BE2C (cell line): ENCODE results near the gene POMT2.

Source experiments
- DNase-seq: peaks from one replicate; pipeline ENCODE4 v3.0.0-alpha.2; 2020
- H3K27me3 ChIP-seq: fragments of 250-450 bp; sonication (Bioruptor Pico); 2 replicates; pipeline ENCODE4 v1.5.1; 2020; ENCODE audit warnings: mild to moderate bottlenecking
- H3K36me3 ChIP-seq: fragments of 250-450 bp; sonication (Bioruptor Pico); 2 replicates; pipeline ENCODE4 v1.5.1; 2020; ENCODE audit warnings: mild to moderate bottlenecking
- H3K4me1 ChIP-seq: fragments of 250-450 bp; sonication (Bioruptor Pico); 2 replicates; pipeline ENCODE4 v1.5.1; 2020
- H3K4me3 ChIP-seq: 2 replicates; pipeline ENCODE4 v1.5.1; 2011; ENCODE audit warnings: low read depth, low read length
- H3K9me3 ChIP-seq: fragments of 250-450 bp; sonication (Bioruptor Pico); 2 replicates; pipeline ENCODE4 v1.5.1; 2020
- TF ChIP-seq, protein P1 (sequence below): IDR thresholded peaks from 2 replicates; pipeline ENCODE4 v1.5.1; 2012; ENCODE audit warnings: mild to moderate bottlenecking, low read depth, low read length

Gene POMT2

DNA sequence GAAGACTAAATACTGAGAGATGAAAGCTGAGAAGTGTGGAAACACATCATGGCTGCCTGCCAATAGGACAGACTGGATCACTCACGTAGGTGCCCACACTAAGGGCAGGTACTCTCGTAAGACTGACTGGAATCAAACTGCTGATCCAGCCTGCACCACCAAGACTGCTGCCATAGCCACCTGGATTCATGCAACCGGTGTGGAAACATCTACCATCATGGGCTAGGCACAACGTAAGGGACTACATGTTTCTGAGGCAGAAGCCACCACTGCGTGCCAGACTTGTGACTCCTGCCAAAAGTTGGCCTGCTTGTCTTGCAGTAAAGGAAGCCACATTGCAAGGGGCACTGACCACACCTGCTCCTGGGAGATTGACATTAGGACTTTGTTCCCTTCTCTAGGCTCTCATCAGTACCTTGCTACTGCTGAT lies 3.8 kb downstream of the POMT2 start:
- H3K9me3 ChIP-seq: no peaks in the 10 kb centered on the region
- H3K36me3 ChIP-seq: no peaks in the 10 kb centered on the region
- H3K27me3 ChIP-seq: no peaks in the 10 kb centered on the region
- H3K4me1 ChIP-seq: peaks cover 11% of the 10 kb centered on the region; the same call in 1 of the 2 replicates
- no peak for DNase-seq
- no peak overlapping the region for H3K4me3 ChIP-seq
- TF ChIP-seq, protein P1, sequence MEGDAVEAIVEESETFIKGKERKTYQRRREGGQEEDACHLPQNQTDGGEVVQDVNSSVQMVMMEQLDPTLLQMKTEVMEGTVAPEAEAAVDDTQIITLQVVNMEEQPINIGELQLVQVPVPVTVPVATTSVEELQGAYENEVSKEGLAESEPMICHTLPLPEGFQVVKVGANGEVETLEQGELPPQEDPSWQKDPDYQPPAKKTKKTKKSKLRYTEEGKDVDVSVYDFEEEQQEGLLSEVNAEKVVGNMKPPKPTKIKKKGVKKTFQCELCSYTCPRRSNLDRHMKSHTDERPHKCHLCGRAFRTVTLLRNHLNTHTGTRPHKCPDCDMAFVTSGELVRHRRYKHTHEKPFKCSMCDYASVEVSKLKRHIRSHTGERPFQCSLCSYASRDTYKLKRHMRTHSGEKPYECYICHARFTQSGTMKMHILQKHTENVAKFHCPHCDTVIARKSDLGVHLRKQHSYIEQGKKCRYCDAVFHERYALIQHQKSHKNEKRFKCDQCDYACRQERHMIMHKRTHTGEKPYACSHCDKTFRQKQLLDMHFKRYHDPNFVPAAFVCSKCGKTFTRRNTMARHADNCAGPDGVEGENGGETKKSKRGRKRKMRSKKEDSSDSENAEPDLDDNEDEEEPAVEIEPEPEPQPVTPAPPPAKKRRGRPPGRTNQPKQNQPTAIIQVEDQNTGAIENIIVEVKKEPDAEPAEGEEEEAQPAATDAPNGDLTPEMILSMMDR: no peak

DNA sequence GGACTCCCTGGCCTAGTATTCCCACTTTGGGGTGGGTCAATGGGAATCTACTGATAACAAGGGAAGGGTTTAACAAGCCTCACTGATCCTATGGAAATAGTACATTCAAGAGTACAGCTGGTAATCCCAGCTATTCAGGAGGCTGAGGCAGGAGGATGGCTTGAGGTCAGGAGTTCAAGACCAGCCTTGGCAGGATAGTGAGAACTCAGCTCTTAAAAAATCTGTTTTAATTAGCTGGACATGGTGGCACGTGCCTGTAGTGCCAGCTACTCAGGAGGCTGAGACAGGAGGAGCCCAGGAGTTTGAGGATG lies 4.5 kb downstream of the POMT2 start:
- TF ChIP-seq, protein P1: no peak
- DNase-seq: no peak
- H3K27me3 ChIP-seq: no peaks in the 10 kb centered on the region
- H3K4me3 ChIP-seq: no peak overlapping the region
- no peaks in the 10 kb centered on the region for H3K9me3 ChIP-seq
- peaks cover 11% of the 10 kb centered on the region; the same call in 1 of the 2 replicates for H3K4me1 ChIP-seq
- no peaks in the 10 kb centered on the region; the same call in 1 of the 2 replicates for H3K36me3 ChIP-seq

DNA sequence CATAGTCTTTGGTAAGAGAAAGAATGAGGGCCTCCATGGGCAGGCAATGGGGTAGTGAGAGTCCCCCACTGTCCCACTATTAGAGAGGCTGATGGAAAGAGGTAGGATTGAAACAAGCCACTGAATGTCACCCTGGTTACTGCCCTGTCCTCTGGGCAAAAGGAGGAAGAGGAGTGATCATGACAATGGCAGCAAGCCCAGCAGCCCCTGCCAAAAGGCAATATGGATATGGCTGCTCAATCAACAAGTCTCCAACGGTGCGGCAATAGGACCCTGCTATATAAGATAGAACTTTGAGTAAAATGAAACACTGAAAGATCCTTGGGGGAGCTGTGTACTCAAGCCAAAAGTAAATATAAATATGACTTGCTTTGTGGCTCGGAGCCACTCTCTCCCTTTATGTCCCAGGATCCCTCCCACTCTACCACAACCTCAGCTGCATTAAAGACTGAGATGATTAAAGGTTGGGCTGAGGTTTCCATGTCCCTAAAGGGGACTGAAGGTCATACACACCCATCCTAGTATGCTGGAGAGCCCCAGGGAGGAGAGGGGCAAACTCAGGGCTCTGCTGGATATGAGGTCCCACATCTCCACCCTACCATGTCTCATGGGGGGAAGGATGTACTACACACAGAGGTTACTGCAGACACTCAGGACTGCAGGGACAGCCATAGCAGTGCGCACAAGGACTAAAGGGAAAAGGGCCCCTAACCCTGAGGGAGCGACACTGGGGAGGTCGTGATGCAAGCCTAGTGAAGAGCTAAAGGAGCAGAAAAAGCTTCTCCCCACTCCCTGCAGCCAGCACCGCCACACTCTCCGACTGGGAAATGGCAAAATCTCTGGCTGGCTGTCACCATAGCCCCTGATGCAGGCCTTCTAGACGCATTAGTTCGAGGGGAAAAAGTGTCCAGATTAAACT lies 5.9 kb downstream of the POMT2 start:
- no peaks in the 10 kb centered on the region for H3K27me3 ChIP-seq

DNA sequence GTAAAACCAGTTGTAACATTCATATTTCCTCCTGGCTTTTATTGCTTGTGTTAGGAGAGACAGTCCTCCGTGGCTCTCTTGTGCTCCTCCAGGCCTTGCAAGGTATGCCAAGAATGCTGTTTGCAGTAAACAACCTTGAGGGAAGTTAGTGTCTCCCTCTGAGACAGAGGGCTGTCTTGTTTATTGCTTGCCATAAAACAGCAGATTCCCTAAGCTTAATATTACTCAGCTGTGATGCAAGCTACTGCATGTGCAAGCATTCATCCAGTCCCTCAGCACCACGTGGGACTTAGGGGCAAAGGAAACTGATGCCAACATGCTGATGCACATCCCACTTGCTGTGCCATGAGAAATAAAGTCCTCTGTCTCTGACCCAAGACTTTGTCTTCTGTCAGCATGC lies 6.6 kb downstream of the POMT2 start:
- H3K4me3 ChIP-seq: no peak overlapping the region
- H3K27me3 ChIP-seq: no peaks in the 10 kb centered on the region
- no peaks in the 10 kb centered on the region for H3K9me3 ChIP-seq
- TF ChIP-seq, protein P1: no peak
- no peak for DNase-seq
- H3K4me1 ChIP-seq: peaks cover 7% of the 10 kb centered on the region; the same call in 1 of the 2 replicates
- H3K36me3 ChIP-seq: no peaks in the 10 kb centered on the region; the same call in 1 of the 2 replicates

More for the DNA sequence above, 5.9 kb downstream of the POMT2 start:
- no peak overlapping the region for H3K4me3 ChIP-seq
- DNase-seq: no peak
- no peaks in the 10 kb centered on the region; the same call in 1 of the 2 replicates for H3K36me3 ChIP-seq
- peaks cover 10% of the 10 kb centered on the region; the same call in 1 of the 2 replicates for H3K4me1 ChIP-seq
- TF ChIP-seq, protein P1: no peak
- H3K9me3 ChIP-seq: no peaks in the 10 kb centered on the region

DNA sequence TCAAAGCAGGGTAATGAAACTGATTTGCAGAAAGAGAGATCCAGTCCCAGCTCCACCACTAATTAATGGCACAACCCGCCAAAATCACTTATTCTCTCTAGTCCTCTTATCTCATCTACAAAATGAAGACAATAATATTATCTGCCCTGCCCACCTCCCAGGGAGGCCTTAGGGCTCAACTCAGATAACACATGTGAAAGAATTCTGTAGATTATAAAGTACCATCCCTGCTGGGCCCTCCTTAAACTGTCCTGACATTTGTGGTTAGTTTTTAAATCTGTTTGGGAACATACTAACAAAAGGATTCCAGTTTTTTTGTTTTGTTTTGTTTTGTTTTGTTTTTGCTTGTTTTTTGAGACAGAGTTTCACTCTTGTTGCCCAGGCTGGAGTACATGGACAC lies 7.3 kb downstream of the POMT2 start:
- no peak for DNase-seq
- no peak overlapping the region for H3K4me3 ChIP-seq
- TF ChIP-seq, protein P1: no peak
- no peaks in the 10 kb centered on the region for H3K9me3 ChIP-seq
- no peaks in the 10 kb centered on the region; the same call in 1 of the 2 replicates for H3K36me3 ChIP-seq
- H3K27me3 ChIP-seq: no peaks in the 10 kb centered on the region
- peaks cover 7% of the 10 kb centered on the region; the same call in 1 of the 2 replicates for H3K4me1 ChIP-seq

DNA sequence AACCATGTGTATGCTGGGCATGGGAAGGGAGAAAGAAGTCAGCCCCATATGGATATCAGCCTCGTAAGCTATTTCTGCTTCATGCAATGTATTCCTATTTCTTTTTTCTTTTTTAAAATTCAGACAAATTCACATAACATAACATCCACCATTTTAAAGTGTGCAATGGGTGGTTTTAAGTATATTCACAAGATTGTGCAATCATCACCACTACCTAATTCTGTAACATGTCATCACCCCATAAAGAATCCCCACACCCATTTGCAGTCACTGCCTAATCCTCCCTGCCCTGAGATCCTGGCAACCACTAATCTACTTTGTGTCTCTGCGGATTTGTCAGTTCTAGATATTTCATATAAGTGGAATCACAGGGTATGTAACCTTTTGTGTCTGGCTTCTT lies 9.5 kb downstream of the POMT2 start:
- no peaks in the 10 kb centered on the region for H3K27me3 ChIP-seq
- DNase-seq: no peak
- no peak overlapping the region for H3K4me3 ChIP-seq
- no peaks in the 10 kb centered on the region for H3K9me3 ChIP-seq
- TF ChIP-seq, protein P1: no peak
- H3K4me1 ChIP-seq: peaks cover 7% of the 10 kb centered on the region; the same call in 1 of the 2 replicates
- H3K36me3 ChIP-seq: no peaks in the 10 kb centered on the region; the same call in 1 of the 2 replicates
